ENCODE data around the gene OR11H7.
A peak's percentile ranks its signal among the peaks of the same experiment; 100 is the strongest.
"Not testable (repeated sequence)": the region's sequence is repeated elsewhere in the genome, so short reads cannot be mapped to it uniquely, and the experiment has no call there.

OR11H7 gene

GRCh38 chr14:20219033-20219432 is 9.7 kb upstream of the OR11H7 start:
- no peak overlapping the region for H2BK120ac ChIP-seq (ENCODE audit: insufficient read depth, low read length, poor library complexity)
- no peak overlapping the region for H3K4me3 ChIP-seq (ENCODE audit: low read depth, low read length)
- H3K27ac ChIP-seq (ENCODE audit: low read depth, low read length): no peak overlapping the region
- no peak overlapping the region for H2BK5ac ChIP-seq (ENCODE audit: low read depth, low read length, poor library complexity)
- WGBS (ENCODE audit: extremely low coverage, insufficient coverage, insufficient read length): no CpG with 5 or more reads among the region's 4 CpGs
- no peaks in the 10 kb centered on the region for H3K4me1 ChIP-seq (ENCODE audit: control insufficient read depth in 1 of 2, insufficient read depth in 2 of 2, low read length in 2 of 2)
- no peak overlapping the region for H3K18ac ChIP-seq (ENCODE audit: low read length)
- no peaks in the 10 kb centered on the region for H3K27me3 ChIP-seq (ENCODE audit: insufficient read depth, low read length)
- H4K12ac ChIP-seq (ENCODE audit: low read depth, low read length): no peak overlapping the region
- no peak overlapping the region for H3K9ac ChIP-seq (ENCODE audit: low read length)
- peaks cover 3% of the 10 kb centered on the region for H3K9me3 ChIP-seq (ENCODE audit: insufficient read depth, low read depth, low read length)
- no peak overlapping the region for H3K4ac ChIP-seq (ENCODE audit: low read depth, low read length)
- H2AK5ac ChIP-seq (ENCODE audit: low read length): no peak overlapping the region
- no peak overlapping the region for H4K91ac ChIP-seq (ENCODE audit: low read depth, low read length)
- no peaks in the 10 kb centered on the region for H3K79me2 ChIP-seq (ENCODE audit: control insufficient read depth, insufficient read depth, low read length, poor library complexity)
- DNase-seq: peak in 1 of 2 donors; percentile 13
- H3K4me2 ChIP-seq (ENCODE audit: low read length): no peak overlapping the region
- H3K36me3 ChIP-seq (ENCODE audit: control insufficient read depth in 1 of 2, insufficient read depth in 2 of 2, low read length in 2 of 2): no peaks in the 10 kb centered on the region
- H4K8ac ChIP-seq (ENCODE audit: low read depth, low read length): no peak overlapping the region
- H2BK12ac ChIP-seq (ENCODE audit: low read length): no peak overlapping the region
- no peaks in the 10 kb centered on the region for H3K79me1 ChIP-seq (ENCODE audit: low read length)
- no peak overlapping the region for H2AFZ ChIP-seq (ENCODE audit: insufficient read depth, low read length, poor library complexity)
- no peak overlapping the region for H3K23ac ChIP-seq (ENCODE audit: low read length)
- H3K14ac ChIP-seq (ENCODE audit: low read length): no peak overlapping the region

- no CpG with 5 or more reads among the region's 2 CpGs for WGBS (ENCODE audit: extremely low coverage, insufficient coverage, insufficient read length)
Measured at GRCh38 chr14:20223410-20223809, 5.4 kb upstream of the OR11H7 start, which contains the start of gene OR11H6. TSS of gene OR11H6 (plus strand) at chr14:20223710. CDS start at chr14:20223710, 0 bp downstream.

DNA sequence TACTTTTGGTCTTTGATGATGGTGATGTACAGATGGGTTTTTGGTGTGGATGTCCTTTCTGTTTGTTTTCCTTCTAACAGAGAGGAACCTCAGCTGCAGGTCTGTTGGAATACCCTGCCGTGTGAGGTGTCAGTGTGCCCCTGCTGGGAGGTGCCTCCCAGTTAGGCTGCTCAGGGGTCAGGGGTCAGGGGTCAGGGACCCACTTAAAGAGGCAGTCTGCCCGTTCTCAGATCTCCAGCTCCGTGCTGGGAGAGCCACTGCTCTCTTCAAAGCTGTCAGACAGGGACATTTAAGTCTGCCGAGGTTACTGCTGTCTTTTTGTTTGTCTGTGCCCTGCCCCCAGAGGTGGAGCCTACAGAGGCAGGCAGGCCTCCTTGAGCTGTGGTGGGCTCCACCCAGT is 6.6 kb downstream of the OR11H7 start:
- H3K4ac ChIP-seq (ENCODE audit: low read depth, low read length); H3K18ac ChIP-seq (ENCODE audit: low read length); H3K36me3 ChIP-seq (ENCODE audit: control insufficient read depth in 1 of 2, insufficient read depth in 2 of 2, low read length in 2 of 2); H2AK5ac ChIP-seq (ENCODE audit: low read length); H3K14ac ChIP-seq (ENCODE audit: low read length); H3K9me3 ChIP-seq (ENCODE audit: insufficient read depth, low read depth, low read length); H4K91ac ChIP-seq (ENCODE audit: low read depth, low read length); H3K27ac ChIP-seq (ENCODE audit: low read depth, low read length); H4K12ac ChIP-seq (ENCODE audit: low read depth, low read length); H3K4me2 ChIP-seq (ENCODE audit: low read length); H3K79me1 ChIP-seq (ENCODE audit: low read length); H3K23ac ChIP-seq (ENCODE audit: low read length); H4K8ac ChIP-seq (ENCODE audit: low read depth, low read length); H3K4me1 ChIP-seq (ENCODE audit: control insufficient read depth in 1 of 2, insufficient read depth in 2 of 2, low read length in 2 of 2); H2BK5ac ChIP-seq (ENCODE audit: low read depth, low read length, poor library complexity); H3K9ac ChIP-seq (ENCODE audit: low read length); DNase-seq; H3K27me3 ChIP-seq (ENCODE audit: insufficient read depth, low read length); H2AFZ ChIP-seq (ENCODE audit: insufficient read depth, low read length, poor library complexity); H2BK120ac ChIP-seq (ENCODE audit: insufficient read depth, low read length, poor library complexity); H3K4me3 ChIP-seq (ENCODE audit: low read depth, low read length); H2BK12ac ChIP-seq (ENCODE audit: low read length); H3K79me2 ChIP-seq (ENCODE audit: control insufficient read depth, insufficient read depth, low read length, poor library complexity): not testable (repeated sequence)
- no CpG with 5 or more reads among the region's 4 CpGs for whole genome bisulfite sequencing (ENCODE audit: extremely low coverage, insufficient coverage, insufficient read length)

More at GRCh38 chr14:20223410-20223809, 5.4 kb upstream of the OR11H7 start, which contains the start of gene OR11H6:
- H4K91ac ChIP-seq (ENCODE audit: low read depth, low read length): no peak within 1 kb of the TSS
- H3K4ac ChIP-seq (ENCODE audit: low read depth, low read length): no peak within 1 kb of the TSS
- no peak within 1 kb of the TSS for H2AFZ ChIP-seq (ENCODE audit: insufficient read depth, low read length, poor library complexity)
- DNase-seq: no peak
- no peaks in the 10 kb centered on the region for H3K4me1 ChIP-seq (ENCODE audit: control insufficient read depth in 1 of 2, insufficient read depth in 2 of 2, low read length in 2 of 2)
- H2BK12ac ChIP-seq (ENCODE audit: low read length): no peak within 1 kb of the TSS
- no peak within 1 kb of the TSS for H3K4me2 ChIP-seq (ENCODE audit: low read length)
- peaks cover 4% of the 10 kb centered on the region for H3K9me3 ChIP-seq (ENCODE audit: insufficient read depth, low read depth, low read length)
- no peak within 1 kb of the TSS for H4K8ac ChIP-seq (ENCODE audit: low read depth, low read length)
- H2BK5ac ChIP-seq (ENCODE audit: low read depth, low read length, poor library complexity): no peak within 1 kb of the TSS
- H4K12ac ChIP-seq (ENCODE audit: low read depth, low read length): no peak within 1 kb of the TSS
- H3K23ac ChIP-seq (ENCODE audit: low read length): no peak within 1 kb of the TSS
- H3K4me3 ChIP-seq (ENCODE audit: low read depth, low read length): no peak within 1 kb of the TSS
- H2BK120ac ChIP-seq (ENCODE audit: insufficient read depth, low read length, poor library complexity): no peak within 1 kb of the TSS
- H3K79me2 ChIP-seq (ENCODE audit: control insufficient read depth, insufficient read depth, low read length, poor library complexity): no peaks in the 10 kb centered on the region
- no peak within 1 kb of the TSS for H3K27ac ChIP-seq (ENCODE audit: low read depth, low read length)
- no peaks in the 10 kb centered on the region for H3K79me1 ChIP-seq (ENCODE audit: low read length)
- no peak within 1 kb of the TSS for H3K14ac ChIP-seq (ENCODE audit: low read length)
- H3K18ac ChIP-seq (ENCODE audit: low read length): no peak within 1 kb of the TSS
- H2AK5ac ChIP-seq (ENCODE audit: low read length): no peak within 1 kb of the TSS
- H3K9ac ChIP-seq (ENCODE audit: low read length): peak within 1 kb of the TSS; percentile 10
- no peaks in the 10 kb centered on the region for H3K36me3 ChIP-seq (ENCODE audit: control insufficient read depth in 1 of 2, insufficient read depth in 2 of 2, low read length in 2 of 2)
- no peaks in the 10 kb centered on the region for H3K27me3 ChIP-seq (ENCODE audit: insufficient read depth, low read length)

DNA sequence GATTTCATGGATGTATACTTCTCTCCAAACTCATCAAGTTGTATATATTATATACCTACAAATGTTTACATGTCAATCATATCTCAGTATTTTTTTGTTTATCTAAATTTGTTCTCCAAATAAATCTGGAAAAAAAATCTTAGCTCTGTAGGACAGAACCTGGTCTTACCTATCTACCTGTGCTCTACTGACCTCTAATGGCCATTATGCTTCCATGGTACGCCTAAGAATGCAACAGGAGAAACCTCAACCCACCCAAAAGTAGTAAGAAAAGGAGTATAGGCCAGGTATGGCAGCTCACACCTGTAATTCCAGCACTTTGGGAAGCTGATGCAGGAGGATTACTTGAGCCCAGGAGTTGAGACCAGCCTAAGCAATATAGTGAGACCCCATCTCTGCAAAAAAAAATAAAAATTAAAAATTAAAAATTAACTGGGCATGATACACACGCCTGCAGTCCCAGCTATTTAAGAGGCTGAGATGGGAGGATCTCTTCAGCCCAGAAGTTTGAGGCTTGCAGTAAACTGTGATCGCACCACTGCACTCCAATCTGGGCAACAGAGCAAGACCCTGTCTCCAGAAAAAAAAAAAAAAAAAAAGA is 19.0 kb downstream of the OR11H7 start:
- no peak overlapping the region for H4K91ac ChIP-seq (ENCODE audit: low read depth, low read length)

More for the DNA sequence above, 19.0 kb downstream of the OR11H7 start:
- no peak overlapping the region for H3K23ac ChIP-seq (ENCODE audit: low read length)
- WGBS (ENCODE audit: extremely low coverage, insufficient coverage, insufficient read length): no CpG with 5 or more reads among the region's 3 CpGs
- H2AK5ac ChIP-seq (ENCODE audit: low read length): no peak overlapping the region
- DNase-seq: peak in 1 of 2 donors; percentile 55
- H3K79me1 ChIP-seq (ENCODE audit: low read length): no peaks in the 10 kb centered on the region
- H2BK12ac ChIP-seq (ENCODE audit: low read length): no peak overlapping the region
- no peak overlapping the region for H3K4me2 ChIP-seq (ENCODE audit: low read length)
- no peak overlapping the region for H3K4ac ChIP-seq (ENCODE audit: low read depth, low read length)
- H2AFZ ChIP-seq (ENCODE audit: insufficient read depth, low read length, poor library complexity): no peak overlapping the region
- no peaks in the 10 kb centered on the region for H3K4me1 ChIP-seq (ENCODE audit: control insufficient read depth in 1 of 2, insufficient read depth in 2 of 2, low read length in 2 of 2)
- peaks cover 10% of the 10 kb centered on the region for H3K9me3 ChIP-seq (ENCODE audit: insufficient read depth, low read depth, low read length)
- H2BK5ac ChIP-seq (ENCODE audit: low read depth, low read length, poor library complexity): no peak overlapping the region
- H4K12ac ChIP-seq (ENCODE audit: low read depth, low read length): no peak overlapping the region
- H3K9ac ChIP-seq (ENCODE audit: low read length): no peak overlapping the region
- H4K8ac ChIP-seq (ENCODE audit: low read depth, low read length): no peak overlapping the region
- H3K18ac ChIP-seq (ENCODE audit: low read length): no peak overlapping the region
- no peaks in the 10 kb centered on the region for H3K27me3 ChIP-seq (ENCODE audit: insufficient read depth, low read length)
- no peak overlapping the region for H3K27ac ChIP-seq (ENCODE audit: low read depth, low read length)
- H2BK120ac ChIP-seq (ENCODE audit: insufficient read depth, low read length, poor library complexity): no peak overlapping the region
- H3K14ac ChIP-seq (ENCODE audit: low read length): no peak overlapping the region
- no peak overlapping the region for H3K4me3 ChIP-seq (ENCODE audit: low read depth, low read length)
- no peaks in the 10 kb centered on the region for H3K79me2 ChIP-seq (ENCODE audit: control insufficient read depth, insufficient read depth, low read length, poor library complexity)
- H3K36me3 ChIP-seq (ENCODE audit: control insufficient read depth in 1 of 2, insufficient read depth in 2 of 2, low read length in 2 of 2): no peaks in the 10 kb centered on the region
